ENCODE data around the gene MLEC.
A peak's percentile ranks its signal among the peaks of the same experiment; 100 is the strongest.

MLEC gene

GRCh38 chr12:120693848-120694247, 6.9 kb downstream of the MLEC start:
- DNase-seq (ENCODE audit: low read depth): no peak

GRCh38 chr12:120696626-120697025, 9.7 kb downstream of the MLEC start:
- DNase-seq (ENCODE audit: low read depth): no peak

GRCh38 chr12:120697344-120697743, 10.4 kb downstream of the MLEC start:
- DNase-seq (ENCODE audit: low read depth): no peak

- DNase-seq (ENCODE audit: low read depth): no peak
Measured at GRCh38 chr12:120698665-120699064, 11.7 kb downstream of the MLEC start.

GRCh38 chr12:120699553-120699952, 12.6 kb downstream of the MLEC start:
- no peak for DNase-seq (ENCODE audit: low read depth)

GRCh38 chr12:120700886-120701285, 13.9 kb downstream of the MLEC start:
- DNase-seq (ENCODE audit: low read depth): no peak

GRCh38 chr12:120702637-120703036, 15.7 kb downstream of the MLEC start:
- no peak for DNase-seq (ENCODE audit: low read depth)

GRCh38 chr12:120703311-120703942, 16.5 kb downstream of the MLEC start:
- no peak for DNase-seq (ENCODE audit: low read depth)

GRCh38 chr12:120705618-120706017, 18.7 kb downstream of the MLEC start:
- DNase-seq (ENCODE audit: low read depth): no peak

- no peak for DNase-seq (ENCODE audit: low read depth)
Measured at GRCh38 chr12:120706029-120706428, 19.1 kb downstream of the MLEC start.

- DNase-seq (ENCODE audit: low read depth): no peak
Measured at GRCh38 chr12:120708651-120709050, 21.7 kb downstream of the MLEC start.

- no peak for DNase-seq (ENCODE audit: low read depth)
Measured at GRCh38 chr12:120710031-120710804, 23.3 kb downstream of the MLEC start, which contains the start of gene UNC119B. Gene UNC119B (plus strand): TSS chr12:120710458. CDS start chr12:120710475, 17 bp downstream.

- no peak for DNase-seq (ENCODE audit: low read depth)
Measured at GRCh38 chr12:120710805-120711296, 23.9 kb downstream of the MLEC start.

- DNase-seq (ENCODE audit: low read depth): no peak
Measured at GRCh38 chr12:120711411-120711810, 24.5 kb downstream of the MLEC start.

GRCh38 chr12:120712610-120713009, 25.7 kb downstream of the MLEC start:
- no peak for DNase-seq (ENCODE audit: low read depth)

- DNase-seq (ENCODE audit: low read depth): peak; percentile 40
Measured at GRCh38 chr12:120713861-120714482, 27.0 kb downstream of the MLEC start.

GRCh38 chr12:120718055-120718454, 31.1 kb downstream of the MLEC start:
- DNase-seq (ENCODE audit: low read depth): no peak

GRCh38 chr12:120719072-120719471, 32.1 kb downstream of the MLEC start:
- DNase-seq (ENCODE audit: low read depth): no peak

GRCh38 chr12:120719496-120720233, 32.7 kb downstream of the MLEC start:
- DNase-seq (ENCODE audit: low read depth): no peak

GRCh38 chr12:120720234-120720986, 33.5 kb downstream of the MLEC start:
- DNase-seq (ENCODE audit: low read depth): peak; percentile 35

- DNase-seq (ENCODE audit: low read depth): no peak
Measured at GRCh38 chr12:120720987-120721801, 34.2 kb downstream of the MLEC start.
